PC-9 (cell line): ENCODE results near the gene ABHD5.
"Not testable (repeated sequence)": the region's sequence is repeated elsewhere in the genome, so short reads cannot be mapped to it uniquely, and the experiment has no call there.

Experiments used
- CTCF ChIP-seq: fragments of 200-600 bp; sonication (generic); conservative IDR thresholded peaks from 2 replicates; pipeline ENCODE4 v1.6.1; 2017; ENCODE audit warnings: mixed run types, antibody characterized with exemption, mild to moderate bottlenecking, moderate library complexity
- EZH2 ChIP-seq: fragments of 200-600 bp; sonication (generic); IDR thresholded peaks from 2 replicates; pipeline ENCODE4 v1.8.0; 2017; ENCODE audit warnings: antibody characterized with exemption, low read depth

GRCh38 chr3:43661376-43661775 is 29.4 kb upstream of the ABHD5 start:
- not testable (repeated sequence) for TF ChIP-seq CTCF, EZH2
